Activated CD4-positive, alpha-beta T cell treated with anti-CD3 and anti-CD28 coated beads, Interleukin-2, amount 50 U/mL, for 4 hours (primary cell): Measurements from ENCODE around the gene TRIM9.

Source experiments
- DNase-seq, 2 experiments: peaks; one replicate each; pipeline ENCODE4 v3.0.0-alpha.2; 2020

The TRIM9 gene

DNA sequence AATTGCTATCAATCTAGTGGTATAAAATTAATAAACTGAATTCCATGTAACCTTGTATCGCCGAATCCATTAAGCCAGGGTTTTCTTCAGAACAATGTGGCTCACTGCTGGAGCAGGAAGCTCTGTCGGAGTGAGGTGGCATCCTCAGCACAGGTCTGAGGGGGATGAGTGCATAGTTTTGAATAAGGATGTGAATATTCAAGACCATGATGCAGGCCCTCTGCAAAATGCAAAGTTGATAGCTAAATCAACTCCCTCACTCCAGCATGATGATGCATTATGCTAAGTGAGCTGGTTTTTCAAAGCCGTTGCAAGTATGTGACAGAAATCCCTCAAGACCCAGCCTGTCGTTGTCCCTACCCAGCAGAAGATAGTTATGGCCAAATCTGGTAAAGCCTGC lies 53.0 kb downstream of the TRIM9 start:
- DNase-seq = no peak

DNA sequence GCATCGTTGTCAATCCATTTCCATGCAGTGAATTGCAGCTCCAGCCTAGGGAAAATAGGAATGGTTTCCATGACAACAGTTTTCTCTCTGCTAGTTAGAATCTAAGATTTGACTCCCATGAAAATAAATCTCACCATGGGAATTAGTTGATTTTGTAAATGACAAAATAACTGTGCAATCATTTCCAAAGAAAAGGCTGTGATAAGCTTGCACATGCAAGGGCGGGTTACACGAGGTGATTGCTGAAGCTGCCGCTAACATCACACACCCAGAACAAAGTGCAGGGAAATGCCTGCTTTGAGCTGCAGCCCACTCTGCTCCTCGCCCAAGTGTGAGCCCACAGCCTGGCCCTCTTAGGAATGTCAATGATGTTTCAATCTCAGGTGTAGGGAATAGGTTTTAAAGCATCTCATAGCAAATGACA lies 53.8 kb downstream of the TRIM9 start:
- no peak for DNase-seq

DNA sequence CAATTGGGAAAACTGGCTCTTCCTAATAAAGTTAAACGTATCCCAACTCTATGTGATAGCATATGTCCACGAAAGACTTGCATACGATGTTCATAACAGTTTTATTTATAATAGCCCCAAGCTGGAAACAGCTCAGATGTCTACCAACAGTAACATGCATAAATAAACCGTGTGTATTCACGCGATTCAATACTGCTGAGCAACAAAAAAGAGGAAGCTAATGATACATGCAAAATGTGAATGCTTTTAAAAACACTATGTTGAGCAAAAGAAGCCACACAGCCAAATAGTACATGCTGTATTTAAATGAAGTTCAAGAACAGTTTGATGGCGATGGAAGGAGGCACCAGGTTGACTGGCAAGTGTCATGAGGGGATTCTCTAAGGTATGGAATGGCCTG lies 55.7 kb downstream of the TRIM9 start:
- no peak for DNase-seq

DNA sequence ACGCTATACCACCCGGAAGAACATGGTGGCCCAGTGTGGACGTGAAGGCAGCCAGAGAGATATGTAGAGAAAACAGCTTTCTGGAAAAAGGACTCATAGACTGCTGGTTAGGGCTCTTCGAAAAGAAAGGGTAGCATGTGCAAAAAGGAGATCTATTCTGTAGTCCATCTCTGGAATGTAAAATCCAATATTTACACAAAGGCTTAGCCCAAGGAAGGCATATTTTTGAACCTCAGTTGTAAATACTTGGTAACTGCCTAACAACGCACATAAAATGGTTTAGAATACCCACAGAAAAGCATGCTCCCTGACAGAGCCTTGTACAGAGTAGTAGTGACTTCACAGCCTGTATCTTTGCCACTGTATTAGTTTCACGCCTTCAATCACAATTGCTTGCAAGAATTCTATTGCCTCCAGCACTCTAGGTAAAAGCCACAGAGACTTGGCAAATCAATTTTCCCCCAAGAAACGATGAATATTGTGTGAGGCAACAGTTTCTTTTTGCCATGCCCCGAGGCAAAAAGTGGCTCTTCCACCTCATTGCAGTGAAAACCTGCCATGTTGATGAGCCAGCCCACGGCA lies 59.2 kb downstream of the TRIM9 start:
- DNase-seq = no peak

DNA sequence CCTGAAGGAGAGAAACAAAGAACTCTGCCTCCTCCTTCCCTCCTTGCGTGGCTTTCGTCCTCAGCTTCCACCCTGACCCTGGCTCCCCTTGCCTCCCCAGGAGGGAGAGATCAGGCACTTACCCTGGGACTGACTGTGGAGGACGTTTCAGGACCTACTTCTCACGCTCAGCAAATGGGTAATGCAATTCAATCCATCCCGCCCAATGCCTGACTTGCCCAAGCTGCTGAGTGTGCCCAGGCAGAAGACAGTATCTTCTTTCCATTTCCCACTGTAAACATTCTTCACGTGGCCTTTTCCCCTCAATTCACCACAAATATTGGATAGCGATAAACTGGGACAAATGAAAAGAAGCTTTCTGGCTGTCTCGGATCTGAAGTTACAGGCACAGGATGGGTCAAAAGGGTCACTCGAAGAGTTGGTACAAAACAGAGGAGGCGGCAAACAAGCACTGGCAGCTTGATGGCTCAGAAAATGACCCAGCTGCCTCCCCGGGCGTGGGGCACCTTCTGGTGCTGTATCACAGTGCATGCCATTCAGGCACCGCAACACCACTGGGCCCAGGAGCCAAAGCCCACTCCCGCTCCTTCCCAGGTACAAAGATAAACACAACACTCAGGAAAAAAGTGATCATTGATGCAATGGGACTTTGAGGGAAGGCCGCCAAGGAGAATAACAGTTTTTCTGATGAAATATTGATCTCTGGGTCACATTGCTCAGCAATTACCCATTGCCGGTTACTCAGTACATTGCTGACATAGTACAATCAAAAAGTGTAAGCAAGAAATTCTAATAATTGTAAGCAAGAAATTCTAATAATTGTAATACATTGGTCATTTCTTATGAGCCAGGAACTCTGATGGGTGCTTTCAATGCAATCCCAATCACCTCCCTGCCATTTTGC lies 65.8 kb downstream of the TRIM9 start:
- no peak for DNase-seq

DNA sequence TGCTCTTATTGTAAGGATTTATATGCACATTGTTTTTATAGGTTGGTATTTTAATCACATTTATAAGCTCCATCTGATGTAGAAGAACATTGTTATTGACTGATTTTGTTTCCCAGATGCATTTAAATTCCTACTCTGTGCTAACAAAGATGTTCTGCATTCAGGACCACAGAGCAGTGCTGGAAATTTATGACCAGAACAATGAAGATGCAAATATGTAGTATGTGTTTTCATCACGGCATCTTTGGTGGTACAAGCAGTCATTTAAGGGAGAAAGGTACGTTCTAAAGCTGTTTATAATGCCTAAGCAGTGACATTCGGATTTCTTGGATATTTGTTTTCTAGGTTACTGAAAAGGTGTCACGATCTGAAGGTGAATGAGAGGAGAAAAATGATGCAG lies 66.5 kb downstream of the TRIM9 start:
- DNase-seq = no peak

DNA sequence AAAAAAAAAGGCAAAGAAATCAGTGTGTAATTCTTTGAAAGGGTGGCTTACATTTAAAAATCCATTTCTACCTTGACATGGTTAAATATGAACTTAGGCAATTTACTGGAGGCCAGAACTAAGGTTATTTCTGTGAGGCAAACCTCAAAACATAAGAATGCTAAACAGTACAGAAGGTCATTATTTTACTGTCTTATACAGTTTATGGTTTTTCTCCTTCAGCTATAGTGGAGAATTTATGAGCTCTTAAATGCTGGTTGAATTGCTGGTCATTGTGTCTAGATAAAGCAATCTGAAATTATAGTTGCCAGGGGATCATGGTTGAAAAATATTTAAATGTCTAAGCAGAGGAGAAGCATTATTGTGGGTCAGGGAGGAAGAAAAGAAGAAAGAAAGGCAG lies 70.5 kb downstream of the TRIM9 start:
- DNase-seq = no peak

DNA sequence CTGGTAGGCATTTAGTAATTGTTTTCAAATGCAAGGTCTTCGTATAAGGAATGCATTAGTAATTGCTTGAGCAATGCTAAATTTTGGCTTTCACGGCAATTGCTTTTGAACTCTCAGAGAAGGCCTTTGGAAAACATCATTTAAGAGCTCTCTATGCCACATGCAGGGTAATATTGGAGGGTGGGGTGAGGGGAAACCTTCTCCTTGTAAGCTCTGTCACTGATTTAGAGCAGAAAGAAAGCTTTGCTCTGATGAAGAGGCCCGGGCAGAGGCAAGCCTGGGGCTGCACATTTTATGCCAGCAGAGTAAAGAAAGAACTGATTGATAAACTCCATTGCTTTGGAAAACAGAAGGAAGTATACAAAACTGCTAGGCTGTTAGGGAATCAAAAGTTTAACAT lies 70.9 kb downstream of the TRIM9 start:
- no peak for DNase-seq

DNA sequence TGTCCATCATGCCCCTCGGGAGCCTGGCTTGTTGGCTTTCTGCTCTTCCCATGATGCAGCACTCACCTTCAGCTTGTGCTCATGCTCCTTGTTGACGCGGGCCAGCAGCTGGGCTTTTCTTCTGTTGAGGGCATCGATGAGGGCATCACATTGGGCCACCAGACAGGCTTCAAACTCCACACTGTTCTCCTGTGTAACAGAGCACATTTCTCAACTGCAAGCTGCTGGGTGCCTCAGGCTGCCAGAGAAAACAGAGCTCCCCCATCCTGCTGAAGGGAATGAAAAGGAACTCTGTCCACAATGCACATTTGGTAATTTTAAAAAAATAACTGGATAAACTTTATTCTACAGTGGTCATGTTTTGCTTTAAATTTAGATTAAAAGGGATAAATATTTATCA lies 72.1 kb downstream of the TRIM9 start:
- DNase-seq = no peak

DNA sequence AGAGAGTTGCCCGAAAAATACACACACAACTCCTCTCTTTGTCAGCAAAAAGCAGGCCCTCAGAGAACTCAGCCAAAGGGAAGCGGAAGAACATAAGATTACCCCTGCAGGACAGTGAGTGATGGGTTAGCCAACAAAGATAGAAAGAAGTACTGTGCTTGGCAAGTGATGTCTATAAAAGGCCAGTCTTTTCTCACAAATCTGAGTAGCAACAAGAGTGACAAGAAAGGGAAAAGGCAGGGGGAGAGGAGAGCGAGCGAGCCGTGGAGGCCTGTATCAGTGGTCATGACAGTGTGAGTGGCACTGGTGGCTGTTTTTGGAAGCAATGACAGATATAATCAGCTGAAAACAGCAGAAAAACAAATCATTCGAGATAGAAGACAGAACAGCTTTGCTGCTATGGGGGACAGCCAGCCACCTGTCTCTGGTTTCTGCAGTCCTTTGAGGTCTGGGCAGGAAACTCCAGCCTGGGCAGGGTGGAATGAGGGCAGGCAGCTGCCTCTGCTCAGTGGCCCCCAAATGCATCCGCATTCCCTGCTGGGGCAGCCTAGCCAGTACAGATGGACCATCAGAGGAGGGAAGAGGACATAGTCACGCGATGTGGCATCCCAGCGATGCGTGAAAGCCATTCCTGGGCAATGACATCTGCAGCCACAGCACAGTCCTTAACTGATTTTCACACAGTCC lies 74.7 kb downstream of the TRIM9 start:
- no peak for DNase-seq

DNA sequence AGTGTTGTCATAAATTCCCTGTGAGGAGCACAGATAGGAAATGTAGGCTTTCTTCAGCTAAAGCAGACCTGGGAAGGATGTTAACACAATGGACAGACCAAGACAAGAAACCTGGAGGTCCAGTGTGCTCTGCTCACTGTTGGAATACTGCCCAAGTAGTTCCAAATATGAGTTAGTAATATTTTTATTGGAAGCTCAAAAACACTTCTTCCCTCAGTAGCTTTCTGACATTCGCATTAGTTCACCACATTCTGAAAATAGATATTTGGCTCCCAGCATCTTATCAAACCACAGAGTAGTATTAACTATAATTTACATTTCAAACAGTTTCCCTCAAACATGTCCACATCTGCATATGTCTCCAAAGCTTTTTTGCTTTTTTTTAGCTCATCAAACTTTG lies 75.8 kb downstream of the TRIM9 start:
- no peak for DNase-seq

DNA sequence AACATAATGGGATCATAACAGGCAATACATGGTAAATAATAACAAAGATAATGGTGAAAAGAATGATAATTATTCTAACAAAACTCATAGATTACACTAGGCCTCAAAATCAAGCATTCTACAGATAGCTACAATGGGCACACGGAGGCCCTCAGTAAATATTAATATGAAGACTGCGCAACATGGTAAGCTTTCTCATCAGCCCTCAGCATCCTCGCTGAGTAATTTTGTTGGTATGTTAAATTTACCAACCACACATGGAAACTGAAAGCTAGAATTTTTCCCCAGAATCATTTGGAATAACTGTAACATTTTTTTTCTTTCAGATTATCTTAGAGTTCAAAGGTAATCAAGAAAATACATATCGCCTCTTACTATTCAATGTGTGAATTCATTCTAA lies 76.4 kb downstream of the TRIM9 start:
- DNase-seq = no peak

DNA sequence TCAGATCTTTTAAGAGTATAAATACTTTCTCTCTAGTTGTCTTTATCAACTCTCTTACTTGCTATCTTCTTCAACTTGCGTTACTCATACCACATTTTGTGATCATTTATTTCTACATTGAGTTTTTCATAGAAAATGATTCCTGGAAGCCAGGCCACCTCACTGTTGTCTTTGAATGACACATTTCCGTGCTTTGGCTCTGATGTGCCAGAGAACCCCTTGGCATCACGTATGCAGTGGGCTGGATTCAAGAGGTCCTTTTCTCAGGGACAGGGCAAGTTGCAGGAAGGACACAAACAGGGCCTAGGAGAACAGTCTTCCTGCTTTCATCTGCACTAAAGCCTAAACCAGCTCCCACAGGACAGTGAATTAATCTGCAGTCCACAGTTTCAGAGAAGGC lies 80.3 kb downstream of the TRIM9 start:
- DNase-seq = no peak

DNA sequence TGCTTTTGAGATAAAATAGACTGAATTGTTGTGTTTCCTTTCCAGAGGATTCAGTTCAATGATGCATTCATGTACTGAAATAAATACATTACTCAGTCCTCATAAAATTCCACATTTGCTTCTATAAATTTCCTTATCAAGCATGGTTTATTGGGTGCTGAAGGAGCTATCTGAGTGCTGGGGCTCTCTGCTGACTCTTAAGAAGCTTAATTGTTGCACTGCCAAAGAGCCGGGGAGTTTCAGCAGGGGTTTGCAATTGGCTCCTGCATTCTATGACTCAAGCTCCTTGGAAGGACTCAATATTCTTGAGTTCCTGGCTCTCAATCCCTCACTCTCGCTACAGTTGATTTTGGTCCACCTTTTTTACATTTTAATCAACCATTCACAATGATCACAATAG lies 80.8 kb downstream of the TRIM9 start:
- no peak for DNase-seq

DNA sequence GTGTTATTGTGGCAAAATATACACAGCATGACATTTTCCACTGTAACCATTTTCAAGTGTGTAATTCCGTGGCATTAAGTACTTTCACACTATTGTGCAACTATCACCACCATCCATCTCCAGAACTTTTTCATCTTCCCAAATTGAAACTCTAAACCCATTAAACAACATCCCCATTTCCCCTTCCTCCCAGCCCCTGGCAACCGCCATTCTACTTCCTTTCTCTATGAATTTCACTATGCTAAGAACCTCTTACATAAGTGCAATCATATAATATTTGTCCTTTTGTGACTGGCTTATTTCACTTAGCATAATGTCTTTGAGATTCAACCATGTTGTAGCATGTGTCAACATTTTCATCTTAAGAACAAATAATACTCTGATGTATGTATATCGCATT lies 82.8 kb downstream of the TRIM9 start:
- no peak for DNase-seq

DNA sequence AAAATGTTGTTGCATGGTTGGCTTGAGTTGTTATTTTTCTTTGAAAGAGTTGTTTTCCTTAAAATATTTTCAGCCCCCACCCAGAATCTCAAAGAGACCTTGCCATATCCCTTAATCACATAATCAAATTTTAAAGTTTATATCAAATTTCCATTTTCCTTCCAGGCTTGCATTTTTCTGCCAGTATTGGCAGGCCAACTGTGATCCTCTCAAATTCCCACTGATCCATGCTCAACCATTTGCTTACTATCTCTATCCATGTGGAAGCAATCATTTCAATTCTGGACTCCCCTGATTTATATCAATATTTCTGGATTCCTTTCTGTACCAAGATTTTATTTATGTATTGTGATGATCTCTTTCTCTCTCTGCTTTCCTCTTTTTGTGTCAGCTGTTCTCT lies 86.5 kb downstream of the TRIM9 start:
- no peak for DNase-seq

DNA sequence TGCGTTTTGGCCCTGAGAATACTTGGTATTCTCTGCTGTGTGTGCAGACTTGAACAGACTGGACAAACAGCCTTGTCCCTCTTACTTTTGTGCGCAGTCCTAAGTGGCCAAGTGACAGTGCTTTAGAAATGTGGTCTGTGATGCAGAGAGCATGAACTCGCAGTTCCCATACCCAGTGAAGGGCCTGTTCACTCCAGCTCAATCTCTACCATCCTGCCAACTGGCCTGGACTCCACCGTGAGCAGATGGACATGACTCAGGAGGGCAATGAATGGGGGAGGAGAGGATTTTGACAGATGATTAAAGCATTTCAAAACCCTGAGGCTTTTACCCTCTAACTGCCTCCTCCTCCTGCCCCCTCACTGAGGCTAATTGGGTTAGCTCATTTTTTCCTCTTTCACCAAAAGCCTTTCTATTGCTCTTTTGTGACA lies 88.1 kb downstream of the TRIM9 start:
- DNase-seq = no peak

DNA sequence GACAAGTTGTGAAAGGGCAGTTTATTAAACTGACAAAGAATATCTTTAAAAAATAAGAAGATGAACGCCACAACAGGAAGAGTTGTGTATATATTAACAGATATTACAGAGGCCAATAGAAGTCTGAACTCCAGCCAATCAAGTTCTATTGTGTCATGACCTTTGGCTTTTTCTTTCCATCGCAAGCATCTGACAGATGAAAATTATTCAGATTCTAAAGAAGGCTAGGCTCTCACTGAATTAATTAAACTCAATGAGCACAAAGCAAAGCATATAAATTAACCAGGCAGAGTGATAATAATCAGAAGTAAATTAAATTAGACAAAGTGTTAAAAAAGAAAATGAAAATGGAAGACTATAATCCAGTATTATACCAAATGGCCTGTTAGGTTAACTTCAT lies 88.6 kb downstream of the TRIM9 start:
- DNase-seq = no peak

DNA sequence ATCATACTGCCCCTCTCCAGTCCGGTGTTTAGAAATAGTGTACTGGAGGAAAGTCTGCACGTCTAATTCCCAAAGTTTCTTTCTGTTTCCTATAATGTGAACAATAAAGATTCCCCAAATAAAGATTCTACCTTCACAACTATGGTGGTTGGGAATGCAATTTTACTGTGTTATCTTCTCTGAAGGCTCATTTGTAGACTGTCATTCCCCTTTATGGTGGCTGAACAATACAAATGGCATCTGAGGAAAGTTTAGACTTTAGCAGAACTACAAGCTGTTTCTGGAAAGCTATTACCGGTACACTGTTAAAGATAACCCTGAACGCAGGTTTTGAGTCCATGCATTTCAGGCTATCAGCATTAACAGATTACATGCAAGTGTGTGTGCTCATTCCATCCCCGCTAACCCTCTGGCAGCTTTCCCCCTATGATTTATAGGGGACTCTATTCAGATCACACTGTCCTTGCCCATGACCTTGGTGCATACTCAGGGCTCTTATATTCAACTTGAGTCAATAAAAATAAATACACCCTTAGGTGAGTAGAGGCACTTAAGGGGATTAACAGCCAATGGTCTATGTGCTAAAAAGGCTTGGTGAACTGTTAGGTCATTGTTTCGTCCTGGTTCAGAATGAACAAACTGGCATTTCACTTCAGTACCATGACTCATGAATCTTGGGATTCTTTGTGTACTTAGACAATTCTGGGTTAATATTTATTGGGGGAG lies 89.9 kb downstream of the TRIM9 start:
- no peak for DNase-seq

DNA sequence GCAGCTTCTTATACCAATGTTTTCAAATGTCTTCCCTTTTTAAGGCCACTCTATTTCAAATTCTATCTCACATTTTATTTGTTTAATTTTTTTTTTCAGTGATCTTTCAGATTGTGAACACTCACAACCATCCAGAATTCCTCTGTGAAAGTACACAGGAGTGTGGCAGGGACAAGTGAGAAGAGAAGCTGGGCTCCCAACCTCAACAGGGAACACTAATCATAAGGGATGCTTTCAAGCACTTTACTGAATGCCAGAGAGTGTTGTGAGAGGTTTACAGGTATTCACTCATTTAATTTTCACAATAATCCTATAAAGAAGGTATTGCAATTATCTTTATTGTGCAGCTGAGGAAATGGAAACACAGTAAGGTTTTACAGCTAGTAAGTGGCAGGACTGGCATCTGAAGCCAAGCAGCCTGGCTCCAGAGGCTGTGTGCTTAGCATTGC lies 90.5 kb downstream of the TRIM9 start:
- DNase-seq = no peak

DNA sequence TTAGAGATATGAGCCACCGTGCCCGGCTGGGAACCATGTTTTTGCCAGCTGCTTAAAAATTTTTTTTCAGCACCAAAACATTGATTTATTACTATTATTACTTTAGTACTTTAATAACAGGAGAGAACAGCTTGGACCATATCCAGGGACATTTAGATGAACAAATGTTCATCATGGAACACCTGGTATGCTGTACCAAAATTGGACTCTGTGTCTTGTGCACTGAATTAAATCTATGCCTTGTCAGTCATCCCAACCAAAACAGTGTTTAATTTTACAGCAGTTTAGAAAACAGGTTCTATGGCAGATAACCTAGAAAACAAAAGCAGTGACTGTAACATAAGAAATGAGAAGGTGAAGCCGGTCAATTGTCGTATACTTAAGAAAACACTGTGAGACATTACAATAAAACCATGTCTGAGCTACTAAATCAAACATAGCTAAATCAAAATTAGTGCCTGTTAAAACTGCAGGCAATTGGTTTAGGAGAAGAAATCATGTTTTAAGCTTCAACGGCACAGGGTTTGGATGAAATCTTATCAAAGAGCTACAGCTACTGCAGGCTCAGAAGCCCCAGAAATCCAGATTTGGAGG lies 92.4 kb downstream of the TRIM9 start:
- no peak for DNase-seq

DNA sequence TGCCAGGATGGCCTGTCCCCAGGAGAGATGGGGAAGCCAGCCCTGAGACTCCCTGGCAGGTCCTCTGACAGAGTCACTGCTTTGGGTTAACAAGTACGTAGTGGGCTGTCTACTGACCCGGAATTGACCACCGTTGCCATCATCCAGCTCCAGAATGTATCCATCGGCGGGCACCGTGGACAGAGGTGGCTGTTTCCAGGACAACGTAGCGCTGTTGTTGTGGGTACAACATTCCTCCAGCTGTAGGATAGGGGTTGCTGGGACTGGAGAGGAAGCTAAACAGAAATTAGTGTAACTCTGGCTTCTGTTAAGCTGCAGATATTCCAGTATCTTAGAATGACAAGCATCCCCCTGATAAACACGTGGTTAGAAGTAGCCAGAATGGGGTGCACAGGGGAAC lies 94.3 kb downstream of the TRIM9 start:
- no peak for DNase-seq

DNA sequence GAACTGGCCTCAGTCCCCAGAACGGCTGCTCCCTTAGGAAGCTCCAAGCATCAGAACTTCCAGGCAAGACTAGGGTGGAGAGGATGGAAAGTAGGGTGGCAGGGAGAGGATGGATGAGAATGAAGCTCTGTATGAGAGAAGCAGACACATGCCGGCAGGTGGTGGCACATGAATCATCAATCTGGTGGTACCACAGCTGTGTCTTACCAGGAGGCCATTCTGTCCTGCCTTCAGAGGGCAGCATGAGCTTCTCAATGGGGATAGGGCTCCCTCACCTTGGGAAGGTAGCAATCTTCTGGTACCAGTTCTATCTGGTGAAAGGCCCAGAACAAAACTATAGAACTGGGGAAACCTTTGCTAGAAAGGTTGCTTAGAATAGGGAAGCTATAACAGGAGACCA lies 95.2 kb downstream of the TRIM9 start:
- no peak for DNase-seq
